ENCODE data around the gene PI4K2A. TPM values are rescaled to one million over a fixed set of nuclear protein-coding genes. Genes with fewer than 3 reads are reported as not detected.

Gene PI4K2A
- polyA plus RNA-seq, 1 donor (not counting 4 experiments of a cell fraction or from before 2014, with no cell fraction given), result 51.3 TPM

GRCh38 chr10:97643441-97643985 is 3.0 kb downstream of the PI4K2A start:
- TF ChIP-seq CTCF (optimal IDR thresholded peaks at IDR 0.05 in 1 of 3, IDR thresholded peaks at IDR 0.05 in 1 of 3, conservative IDR thresholded peaks at IDR 0.05 in 1 of 3; ENCODE audit: extremely low read depth in 1 of 3, insufficient read depth in 2 of 3, low read length in 3 of 3) (no peak), EZH2 (IDR thresholded peaks at IDR 0.05; ENCODE audit: low read length) (no peak)
- dilution Hi-C loops (cut with MboI; ENCODE audit: extremely low pct_ligation_motif_present, low sequenced_read_pairs), result no loop called here
- peaks cover 23% of the 10 kb centered on the region for H3K4me1 ChIP-seq (ENCODE audit: control insufficient read depth, extremely low read depth, insufficient read depth, low read length)
- no peak overlapping the region for H3K27ac ChIP-seq (ENCODE audit: control insufficient read depth, insufficient read depth, low read length)
- H3K36me3 ChIP-seq (ENCODE audit: control insufficient read depth in 2 of 2, extremely low read depth in 1 of 2, insufficient read depth in 2 of 2, low read length in 2 of 2), result peaks cover 6 to 24% of the 10 kb centered on the region in 2 experiments
- no peak overlapping the region for H3K4me3 ChIP-seq (ENCODE audit: control insufficient read depth in 2 of 3, extremely low read depth in 1 of 3, insufficient read depth in 2 of 3, low read depth in 1 of 3, low read length in 3 of 3)
- no peaks in the 10 kb centered on the region for H3K9me1 ChIP-seq (ENCODE audit: control insufficient read depth, extremely low read depth, insufficient read depth, low read length)
- H3K79me2 ChIP-seq (ENCODE audit: control insufficient read depth, insufficient read depth, low read length), result peaks cover 60% of the 10 kb centered on the region
- no peaks in the 10 kb centered on the region for H3K27me3 ChIP-seq (ENCODE audit: control insufficient read depth, extremely low read depth, insufficient read depth, low read length)
- no peak overlapping the region for H2AFZ ChIP-seq (ENCODE audit: control insufficient read depth, low read length)
- no peaks in the 10 kb centered on the region for H3K9me3 ChIP-seq (ENCODE audit: control insufficient read depth, low read depth, low read length)
- H3K9ac ChIP-seq (ENCODE audit: control insufficient read depth, extremely low read depth, insufficient read depth, low read length), result no peak overlapping the region
- no peak for DNase-seq (ENCODE audit: low read depth, low spot score)
- H4K20me1 ChIP-seq (ENCODE audit: control insufficient read depth, extremely low read depth, insufficient read depth, low read length), result no peaks in the 10 kb centered on the region
- no peak for FAIRE-seq
- H3K4me2 ChIP-seq (ENCODE audit: control insufficient read depth, extremely low read depth, insufficient read depth, low read depth, low read length), result no peak overlapping the region

- no peak overlapping the region for H3K4me3 ChIP-seq (ENCODE audit: control insufficient read depth in 2 of 3, extremely low read depth in 1 of 3, insufficient read depth in 2 of 3, low read depth in 1 of 3, low read length in 3 of 3)
- H3K9ac ChIP-seq (ENCODE audit: control insufficient read depth, extremely low read depth, insufficient read depth, low read length), result no peak overlapping the region
- FAIRE-seq (no peak), DNase-seq (ENCODE audit: low read depth, low spot score) (no peak)
- H3K27me3 ChIP-seq (ENCODE audit: control insufficient read depth, extremely low read depth, insufficient read depth, low read length), result no peaks in the 10 kb centered on the region
- no peaks in the 10 kb centered on the region for H3K9me3 ChIP-seq (ENCODE audit: control insufficient read depth, low read depth, low read length)
- H3K79me2 ChIP-seq (ENCODE audit: control insufficient read depth, insufficient read depth, low read length), result peaks cover 64% of the 10 kb centered on the region
- H3K4me1 ChIP-seq (ENCODE audit: control insufficient read depth, extremely low read depth, insufficient read depth, low read length), result peaks cover 38% of the 10 kb centered on the region
- no peak overlapping the region for H3K27ac ChIP-seq (ENCODE audit: control insufficient read depth, insufficient read depth, low read length)
- H3K9me1 ChIP-seq (ENCODE audit: control insufficient read depth, extremely low read depth, insufficient read depth, low read length), result no peaks in the 10 kb centered on the region
- H3K36me3 ChIP-seq (ENCODE audit: control insufficient read depth in 2 of 2, extremely low read depth in 1 of 2, insufficient read depth in 2 of 2, low read length in 2 of 2), result peaks cover 6 to 26% of the 10 kb centered on the region in 2 experiments
- no peak for TF ChIP-seq EZH2 (IDR thresholded peaks at IDR 0.05; ENCODE audit: low read length)
- no peak for TF ChIP-seq CTCF (optimal IDR thresholded peaks at IDR 0.05 in 1 of 3, IDR thresholded peaks at IDR 0.05 in 1 of 3, conservative IDR thresholded peaks at IDR 0.05 in 1 of 3; ENCODE audit: extremely low read depth in 1 of 3, insufficient read depth in 2 of 3, low read length in 3 of 3)
- H2AFZ ChIP-seq (ENCODE audit: control insufficient read depth, low read length), result no peak overlapping the region
- no peak overlapping the region for H3K4me2 ChIP-seq (ENCODE audit: control insufficient read depth, extremely low read depth, insufficient read depth, low read depth, low read length)
- no peaks in the 10 kb centered on the region for H4K20me1 ChIP-seq (ENCODE audit: control insufficient read depth, extremely low read depth, insufficient read depth, low read length)
- dilution Hi-C loops (cut with MboI; ENCODE audit: extremely low pct_ligation_motif_present, low sequenced_read_pairs), result no loop called here
Observed at GRCh38 chr10:97644936-97645335, 4.5 kb downstream of the PI4K2A start.

Data from keratinocyte (primary cell).